Measurements from ENCODE around the gene GRAMD1B. TPM values are rescaled to one million over a fixed set of nuclear protein-coding genes. Genes with fewer than 3 reads are reported as not detected.
A peak's percentile ranks its signal among the peaks of the same experiment; 100 is the strongest.
"Not testable (repeated sequence)": the region's sequence is repeated elsewhere in the genome, so short reads cannot be mapped to it uniquely, and the experiment has no call there.

GRAMD1B gene
- total RNA-seq, 1 experiment from 2014 or later = 14.9 TPM

- DNase-seq (ENCODE audit: low read depth) = no peak
Observed at GRCh38 chr11:123509737-123510578, 79.9 kb downstream of the GRAMD1B start.

- no peak for DNase-seq (ENCODE audit: low read depth)
Observed at GRCh38 chr11:123510579-123510905, 80.5 kb downstream of the GRAMD1B start.

- peak; percentile 93 for DNase-seq (ENCODE audit: low read depth)
Observed at GRCh38 chr11:123511037-123511870, 81.2 kb downstream of the GRAMD1B start.

GRCh38 chr11:123513309-123513708 is 83.2 kb downstream of the GRAMD1B start:
- not testable (repeated sequence) for DNase-seq (ENCODE audit: low read depth)

- DNase-seq (ENCODE audit: low read depth) = no peak
Observed at GRCh38 chr11:123516238-123516637, 86.2 kb downstream of the GRAMD1B start.

- DNase-seq (ENCODE audit: low read depth) = no peak
Observed at GRCh38 chr11:123517559-123518364, 87.7 kb downstream of the GRAMD1B start.

GRCh38 chr11:123518496-123519054 is 88.5 kb downstream of the GRAMD1B start:
- DNase-seq (ENCODE audit: low read depth) = peak; percentile 72

GRCh38 chr11:123519055-123519796 is 89.2 kb downstream of the GRAMD1B start:
- peak; percentile 83 for DNase-seq (ENCODE audit: low read depth)

- DNase-seq (ENCODE audit: low read depth) = no peak
Observed at GRCh38 chr11:123519797-123520193, 89.7 kb downstream of the GRAMD1B start.

GRCh38 chr11:123520476-123520875 is 90.4 kb downstream of the GRAMD1B start:
- DNase-seq (ENCODE audit: low read depth) = not testable (repeated sequence)

GRCh38 chr11:123521001-123521400 is 90.9 kb downstream of the GRAMD1B start:
- DNase-seq (ENCODE audit: low read depth) = no peak

GRCh38 chr11:123521930-123522329 is 91.9 kb downstream of the GRAMD1B start:
- no peak for DNase-seq (ENCODE audit: low read depth)

GRCh38 chr11:123523539-123523938 is 93.5 kb downstream of the GRAMD1B start:
- DNase-seq (ENCODE audit: low read depth) = no peak

GRCh38 chr11:123525097-123525496 is 95.0 kb downstream of the GRAMD1B start:
- DNase-seq (ENCODE audit: low read depth) = no peak

- DNase-seq (ENCODE audit: low read depth) = no peak
Observed at GRCh38 chr11:123525511-123525918, 95.4 kb downstream of the GRAMD1B start.

GRCh38 chr11:123526027-123526805 is 96.1 kb downstream of the GRAMD1B start:
- DNase-seq (ENCODE audit: low read depth) = no peak

GRCh38 chr11:123526918-123527317 is 96.8 kb downstream of the GRAMD1B start:
- no peak for DNase-seq (ENCODE audit: low read depth)

GRCh38 chr11:123527526-123527925 is 97.5 kb downstream of the GRAMD1B start:
- no peak for DNase-seq (ENCODE audit: low read depth)

GRCh38 chr11:123527947-123528346 is 97.9 kb downstream of the GRAMD1B start:
- DNase-seq (ENCODE audit: low read depth) = no peak

GRCh38 chr11:123531325-123531724 is 101.3 kb downstream of the GRAMD1B start:
- no peak for DNase-seq (ENCODE audit: low read depth)

Measured in RPMI7951 (cell line).